UCSD-AML1 (cell line): Measurements from ENCODE around the gene LURAP1L.
A peak's percentile ranks its signal among the peaks of the same experiment; 100 is the strongest.

ENCODE experiments used
- DNase-seq: peaks from one replicate; lab custom pipeline; 2025; ENCODE audit not compliant: unreplicated experiment; lab: John Stamatoyannopoulos, UW

Gene LURAP1L

DNA sequence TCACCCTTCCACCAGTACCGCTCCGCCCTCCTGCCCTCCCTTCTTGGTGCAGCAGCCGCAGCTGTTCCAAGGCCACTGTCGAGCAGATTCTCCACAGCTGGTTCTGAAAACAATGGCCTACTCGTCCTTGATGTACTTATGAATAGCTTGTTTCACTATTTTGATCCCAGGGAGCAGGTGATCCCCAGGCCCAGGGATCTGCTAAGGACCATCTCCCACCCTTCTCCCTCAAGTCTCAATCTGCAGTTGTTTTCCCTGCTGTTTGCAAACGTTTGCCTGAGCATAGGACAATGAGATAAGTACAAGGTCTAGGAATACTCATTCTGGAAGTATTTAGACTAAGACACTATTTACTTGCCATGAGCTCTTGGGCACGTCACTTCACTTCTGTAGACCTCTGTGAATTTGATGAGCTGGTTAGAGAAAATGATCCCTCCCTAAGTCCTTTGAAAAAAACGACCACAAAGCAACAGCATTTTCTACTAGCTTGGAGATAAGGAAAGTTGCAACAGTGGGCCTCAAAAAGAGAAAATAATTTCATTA, 1.8 kb downstream of the LURAP1L start:
- DNase-seq, result no peak

DNA sequence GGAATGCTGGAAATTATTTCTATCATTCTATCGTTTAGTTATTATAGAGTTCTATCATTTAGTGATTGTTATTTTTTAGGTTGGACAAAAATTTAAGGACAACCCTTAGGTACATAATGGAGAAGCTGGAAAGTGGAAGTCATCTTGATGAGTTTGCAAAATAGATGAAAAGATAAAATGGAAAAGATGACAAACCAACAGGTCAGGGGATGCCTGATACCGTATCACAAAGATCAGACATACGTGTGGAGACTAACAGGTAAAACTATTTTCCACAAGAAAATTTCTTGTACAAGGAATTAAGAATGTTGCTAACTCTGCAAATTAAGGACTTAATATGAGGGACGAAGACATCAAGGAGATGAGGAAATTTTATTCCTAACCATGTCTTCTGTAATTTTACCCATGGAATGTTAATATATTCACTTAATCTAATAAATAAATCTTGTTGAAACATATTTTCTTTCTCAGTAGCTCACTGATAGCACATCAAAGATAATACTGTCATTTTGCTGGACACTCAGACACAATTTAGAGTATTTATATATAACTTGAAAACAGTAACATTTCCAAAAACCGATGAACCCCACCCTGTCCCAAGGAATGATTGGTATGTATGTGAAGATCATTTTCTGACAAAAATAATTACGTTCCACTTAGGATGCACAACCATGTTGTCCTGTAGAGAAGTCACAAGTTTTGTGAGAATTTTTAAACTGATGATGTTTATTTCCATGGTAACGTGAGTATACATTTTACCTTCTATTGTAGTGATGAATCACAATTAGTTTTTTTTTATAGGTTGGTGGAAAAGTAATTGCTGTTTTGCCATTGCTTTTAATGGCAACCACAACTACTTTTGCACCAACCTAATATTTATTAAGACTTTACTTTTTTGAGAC, 2.6 kb downstream of the LURAP1L start:
- DNase-seq, result no peak

DNA sequence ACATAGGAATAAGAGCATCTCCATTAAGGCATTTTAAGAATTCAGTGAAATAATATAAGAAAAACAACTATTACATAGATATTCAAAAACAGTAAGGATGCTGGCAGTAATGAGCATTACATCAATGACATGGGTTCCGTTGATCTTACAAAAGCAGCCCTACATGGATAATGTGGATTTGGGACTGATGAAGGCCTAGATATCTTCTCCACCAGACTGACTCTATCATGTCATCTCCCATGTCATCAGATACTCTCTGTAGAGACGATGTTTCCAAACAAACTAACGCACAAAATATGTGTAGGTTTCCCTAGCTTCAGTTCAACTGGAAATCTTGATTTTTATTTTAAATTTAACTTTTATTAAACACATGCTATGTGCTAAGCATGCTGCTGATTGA, 3.6 kb downstream of the LURAP1L start:
- no peak for DNase-seq

DNA sequence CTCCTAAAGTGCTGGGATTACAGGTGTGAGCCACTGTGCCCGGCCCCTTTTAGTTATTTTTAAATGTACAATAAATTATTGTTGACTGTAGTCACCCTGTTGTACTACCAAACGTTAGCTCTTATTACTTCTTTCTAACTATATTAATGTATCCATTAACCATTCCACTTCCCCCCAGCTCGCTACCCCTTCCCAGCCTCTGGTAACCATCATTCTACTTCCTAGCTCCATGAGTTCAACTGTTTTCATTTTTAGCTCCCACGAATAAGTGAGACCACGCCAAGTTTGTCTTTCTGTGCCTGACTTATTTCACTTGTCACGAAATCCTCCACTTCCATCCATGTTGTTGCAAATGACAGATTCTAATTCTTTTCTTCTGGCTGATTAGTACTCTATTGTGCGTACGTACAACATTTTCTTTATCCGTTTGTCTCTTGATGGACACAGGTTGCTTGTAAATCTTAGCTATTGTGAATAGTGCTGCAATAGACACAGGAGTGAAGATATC, 6.5 kb downstream of the LURAP1L start:
- no peak for DNase-seq

DNA sequence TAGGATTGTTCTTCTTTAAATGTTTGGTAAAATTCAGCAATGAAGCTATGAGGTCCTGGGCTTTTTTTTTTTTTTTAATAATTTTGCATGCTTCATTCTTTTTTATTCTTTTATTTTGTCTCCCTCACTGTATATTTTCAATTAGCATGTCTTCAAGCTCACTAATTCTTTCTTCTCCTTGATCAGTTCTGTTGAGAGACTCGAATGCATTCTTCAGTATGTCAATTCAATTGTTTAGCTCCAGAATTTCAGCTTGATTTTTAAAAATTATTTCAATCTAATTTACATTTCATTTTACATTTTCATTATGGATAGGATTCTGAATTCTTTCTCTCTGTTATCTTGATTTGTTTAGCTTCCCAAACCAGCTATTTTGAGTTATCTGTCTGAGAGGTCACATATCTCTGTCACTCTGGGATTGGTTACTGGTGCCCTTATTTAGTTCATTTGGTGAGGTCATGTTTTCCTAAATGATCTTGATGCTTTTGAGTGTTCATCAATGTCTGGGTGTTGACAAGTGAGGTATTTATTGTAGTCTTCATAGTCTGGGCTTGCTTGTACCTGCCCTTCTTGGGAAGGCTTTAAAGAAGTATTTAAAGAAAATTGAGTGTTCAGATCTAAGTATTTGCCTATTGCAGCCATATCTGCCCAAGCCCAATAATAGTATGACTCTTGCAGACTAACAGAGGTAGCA, 9.1 kb downstream of the LURAP1L start:
- no peak for DNase-seq

DNA sequence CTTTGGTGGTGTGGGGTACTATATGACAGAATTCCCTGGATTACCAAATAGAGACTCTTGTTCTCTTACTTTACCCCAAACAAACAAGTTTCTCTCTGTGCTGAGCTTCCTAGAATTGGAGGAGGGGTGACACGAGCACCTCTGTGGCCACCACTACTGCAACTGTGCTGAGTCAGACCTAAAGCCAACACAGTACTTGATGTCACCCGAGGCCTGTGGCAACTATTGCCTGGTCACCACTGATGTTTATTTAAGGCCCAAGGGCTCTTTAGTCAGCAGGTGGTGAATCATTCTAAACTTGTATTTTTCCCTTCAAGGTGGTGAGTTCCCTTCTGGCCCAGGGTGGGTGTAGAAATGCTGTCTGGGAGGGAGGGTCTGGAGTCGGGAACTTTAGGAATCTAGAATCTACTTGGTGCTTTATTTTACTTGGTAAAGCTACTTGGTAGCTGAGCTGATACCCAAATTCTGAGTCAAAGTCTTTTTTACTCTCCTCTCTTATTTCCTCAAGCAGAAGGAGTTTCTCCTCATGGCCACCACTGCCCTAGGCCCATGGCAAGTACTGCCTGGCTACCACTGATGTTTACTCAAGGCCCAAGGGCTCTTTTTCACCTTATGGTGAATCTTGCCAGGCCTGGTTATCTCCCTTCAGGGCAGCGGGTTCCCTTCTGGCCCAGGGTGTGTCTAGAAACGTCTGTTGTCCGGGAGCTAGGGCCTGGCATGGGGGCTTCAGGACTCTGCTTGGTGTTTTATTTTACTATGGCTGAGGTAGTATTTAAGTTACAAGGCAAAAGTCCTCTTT, 9.8 kb downstream of the LURAP1L start:
- peak; percentile 5 for DNase-seq

DNA sequence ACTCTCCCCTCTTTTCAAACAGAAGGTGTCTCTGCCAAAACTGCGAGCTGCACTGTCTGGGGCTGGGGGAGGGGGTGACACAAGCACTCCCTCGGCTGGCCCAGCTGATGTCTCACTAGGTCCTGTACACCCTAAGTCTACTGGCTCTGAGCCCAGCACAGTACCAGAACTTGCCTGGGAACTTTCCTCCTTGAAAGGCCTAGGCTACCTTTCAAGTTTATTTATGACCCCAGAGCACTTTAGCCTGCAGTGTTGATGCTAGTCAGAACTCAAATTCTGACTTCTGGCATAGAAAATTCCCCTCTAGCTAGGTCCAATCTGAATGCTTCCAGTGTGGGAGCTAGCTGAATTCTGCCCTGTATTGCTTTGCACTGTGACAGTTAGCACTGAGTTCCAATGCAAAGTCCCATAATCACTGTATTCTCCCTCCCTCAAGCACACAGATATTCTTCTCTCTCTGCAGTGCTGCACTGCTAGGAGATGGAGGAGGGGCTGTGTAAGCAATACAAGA, 10.5 kb downstream of the LURAP1L start:
- DNase-seq, result no peak

DNA sequence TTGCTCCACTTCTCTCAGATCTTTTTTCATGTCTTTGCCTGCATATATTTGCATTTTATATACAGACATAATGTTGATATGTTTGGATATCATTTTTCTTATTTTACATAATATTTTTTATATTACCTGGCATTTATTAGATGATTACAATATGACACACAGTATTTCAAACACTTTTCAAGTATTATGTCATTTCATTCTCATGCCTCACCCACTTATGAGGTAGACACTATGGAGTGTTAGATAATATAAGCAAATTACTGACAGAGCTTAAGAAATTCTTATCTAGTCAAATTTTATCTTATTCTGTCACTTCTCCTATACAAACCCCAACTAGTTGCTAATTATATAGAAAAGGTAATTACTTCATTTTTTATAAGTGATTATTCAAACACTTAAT, 11.1 kb downstream of the LURAP1L start:
- no peak for DNase-seq

DNA sequence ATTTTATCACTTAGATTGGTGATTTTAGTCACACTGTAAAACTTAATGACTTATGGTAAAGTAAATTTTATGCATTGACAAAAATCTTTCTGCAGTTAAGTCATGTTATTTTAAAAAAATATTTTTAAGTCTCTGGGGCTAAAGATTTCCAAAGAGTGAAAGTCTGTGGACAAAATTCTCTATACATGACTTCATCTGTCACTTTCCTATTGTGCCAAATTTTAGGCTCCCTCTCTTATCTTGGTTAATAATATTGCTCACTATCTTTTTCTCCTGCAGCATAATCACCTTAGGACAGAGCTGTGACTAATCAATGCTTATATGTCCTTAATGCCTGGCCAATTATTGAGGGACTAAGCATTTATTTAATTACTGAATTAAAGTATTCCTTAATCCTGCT, 15.2 kb downstream of the LURAP1L start:
- no peak for DNase-seq

DNA sequence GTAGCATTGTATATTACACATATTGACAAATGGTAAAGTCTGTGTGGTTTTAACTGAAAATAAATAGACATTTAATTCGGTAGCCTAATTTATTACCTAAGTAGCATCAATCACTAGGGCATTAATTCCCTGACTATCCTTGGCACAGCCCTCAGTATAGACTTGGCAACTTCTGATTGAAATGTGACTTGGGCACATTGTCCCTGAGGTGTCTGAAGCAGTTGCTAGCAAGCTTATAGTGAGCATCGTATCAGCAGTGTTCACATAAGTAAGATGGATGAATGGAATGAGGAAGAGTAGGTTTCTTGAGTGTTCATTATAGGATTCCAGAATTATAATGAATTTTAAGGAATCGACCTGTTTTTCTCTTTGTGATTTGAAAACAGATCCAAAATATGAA, 16.1 kb downstream of the LURAP1L start:
- no peak for DNase-seq

DNA sequence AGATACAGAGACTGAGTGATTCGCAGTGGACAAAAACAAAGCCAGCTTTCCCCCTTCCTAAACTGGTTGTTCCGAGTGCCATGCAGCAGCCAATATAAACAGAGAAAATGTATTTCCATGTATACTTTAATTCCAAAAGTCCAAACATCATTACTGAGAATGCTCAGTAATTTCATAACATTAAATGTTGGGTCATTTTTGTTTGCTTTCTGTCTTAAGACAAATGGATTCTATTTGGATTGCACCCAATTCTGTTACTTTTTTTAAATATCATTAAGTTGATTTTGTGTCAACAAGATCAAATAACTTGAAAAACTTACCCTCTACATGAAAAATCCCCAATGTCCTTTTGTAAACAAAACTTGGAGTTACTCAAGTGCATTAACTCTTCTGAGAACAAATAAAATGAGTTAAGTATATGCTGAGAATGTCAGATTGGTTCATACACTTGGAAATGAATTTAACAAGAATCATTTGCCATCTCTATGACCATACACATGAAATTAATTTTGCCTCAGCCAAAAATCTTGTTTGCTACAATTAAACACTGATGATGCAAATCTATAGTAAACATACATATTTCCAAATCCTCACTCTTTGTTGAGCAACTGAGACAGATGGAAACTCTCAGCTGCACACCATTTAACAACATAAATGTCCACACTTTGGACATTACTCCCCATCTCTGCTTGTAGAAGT, 19.4 kb downstream of the LURAP1L start:
- DNase-seq, result no peak

DNA sequence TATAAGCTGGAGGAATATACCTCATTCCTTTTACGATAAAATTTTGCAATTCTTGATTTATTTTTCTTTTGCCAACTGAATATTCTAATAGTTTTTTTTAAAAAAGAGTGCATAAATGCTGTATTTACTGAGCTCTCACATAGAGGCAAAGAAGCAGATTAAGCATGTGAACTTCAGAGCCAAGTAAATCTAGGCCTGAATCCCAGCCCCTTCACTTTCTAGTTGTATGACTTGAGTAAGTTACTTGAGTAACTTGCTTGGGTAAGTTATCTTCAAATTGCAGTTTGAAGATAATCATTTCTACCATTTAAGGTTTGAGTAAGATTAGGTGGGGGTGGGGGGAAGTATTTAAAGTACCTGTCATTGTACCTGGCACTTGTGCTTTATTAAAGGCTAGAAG, 21.8 kb downstream of the LURAP1L start:
- no peak for DNase-seq

DNA sequence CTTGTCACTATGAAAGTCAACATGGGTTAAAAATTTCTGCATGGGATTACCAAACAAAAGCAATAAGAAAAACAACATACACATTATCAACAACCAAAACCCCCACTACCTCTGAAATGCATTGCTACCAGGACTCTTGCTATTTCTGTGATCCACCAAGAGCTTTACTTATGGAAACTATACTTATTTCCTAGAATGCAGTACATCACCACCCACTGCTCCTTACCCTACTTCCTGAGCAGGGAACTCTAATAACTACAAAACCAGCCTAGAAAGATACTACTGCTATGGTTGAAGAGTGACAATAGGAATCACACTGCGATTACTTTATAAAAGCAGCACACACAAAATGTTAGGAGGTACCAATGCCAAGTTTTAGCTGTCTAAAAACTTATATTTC, 22.2 kb downstream of the LURAP1L start:
- no peak for DNase-seq

DNA sequence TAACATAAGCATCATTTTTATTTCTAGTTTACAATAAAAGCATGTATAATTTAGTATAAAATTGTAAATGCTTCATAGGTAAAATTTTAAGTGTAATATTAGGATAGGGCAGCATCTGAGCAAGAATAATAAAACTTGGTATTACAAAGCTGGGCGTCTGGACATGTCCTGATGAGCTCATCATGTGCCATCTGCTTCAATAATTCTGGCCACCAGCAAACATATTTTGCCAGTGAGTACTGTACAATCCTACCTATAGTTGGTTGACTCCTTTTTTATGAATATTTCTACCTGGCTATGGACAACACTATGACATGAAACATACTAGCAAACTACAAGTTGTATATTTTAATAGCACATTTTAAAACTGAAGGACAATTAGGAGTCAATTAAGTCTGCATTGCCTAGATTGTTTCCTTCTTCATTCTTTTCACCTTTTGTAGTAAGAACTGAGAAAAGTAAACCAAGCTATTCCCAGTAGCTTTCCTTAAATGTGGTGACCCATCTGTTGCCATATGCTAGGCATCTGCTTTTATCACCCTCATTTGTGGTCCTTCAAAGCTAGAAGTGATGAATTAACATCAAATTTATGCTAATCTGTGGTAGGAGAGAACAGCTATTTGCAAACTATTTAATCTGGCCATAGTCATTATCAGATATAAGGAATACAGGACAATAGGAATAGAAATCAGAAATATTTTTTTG, 23.4 kb downstream of the LURAP1L start:
- no peak for DNase-seq

DNA sequence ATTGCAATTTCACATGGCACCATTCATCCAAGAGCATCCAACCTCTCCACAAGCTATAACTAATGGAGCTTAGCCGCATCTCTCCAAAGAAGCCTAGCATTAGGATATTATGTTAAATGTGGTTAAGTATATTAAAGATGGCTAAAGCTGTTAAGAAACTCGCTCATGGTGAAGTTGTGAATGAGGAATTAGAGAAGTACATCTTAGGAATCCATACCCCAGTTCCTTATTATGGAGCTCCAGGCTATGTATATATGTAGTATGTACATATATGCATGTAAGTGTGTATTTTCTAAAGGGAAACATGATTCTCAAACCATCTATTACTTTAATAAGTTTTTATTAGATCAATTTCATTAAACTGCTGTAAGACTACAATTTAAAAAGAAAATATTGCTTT, 26.4 kb downstream of the LURAP1L start:
- DNase-seq, result no peak

DNA sequence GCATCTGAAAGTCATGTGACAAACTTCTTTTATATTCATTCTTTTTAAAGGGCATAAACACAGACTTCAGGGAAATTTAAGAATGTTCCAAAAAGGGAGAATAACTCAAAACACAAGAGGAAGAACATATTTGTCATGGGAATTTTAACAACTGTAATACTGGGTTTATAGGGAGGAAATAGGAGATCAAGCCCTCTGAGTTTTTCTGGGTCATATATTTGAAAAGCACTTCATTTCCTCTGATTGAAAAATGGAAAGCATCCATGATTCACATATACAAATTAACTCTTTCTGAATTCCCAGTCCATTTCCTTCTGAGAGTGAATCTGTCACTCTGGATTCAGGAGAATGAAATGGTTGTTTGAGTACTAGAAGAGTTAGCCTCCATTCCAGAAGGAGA, 26.8 kb downstream of the LURAP1L start:
- no peak for DNase-seq

DNA sequence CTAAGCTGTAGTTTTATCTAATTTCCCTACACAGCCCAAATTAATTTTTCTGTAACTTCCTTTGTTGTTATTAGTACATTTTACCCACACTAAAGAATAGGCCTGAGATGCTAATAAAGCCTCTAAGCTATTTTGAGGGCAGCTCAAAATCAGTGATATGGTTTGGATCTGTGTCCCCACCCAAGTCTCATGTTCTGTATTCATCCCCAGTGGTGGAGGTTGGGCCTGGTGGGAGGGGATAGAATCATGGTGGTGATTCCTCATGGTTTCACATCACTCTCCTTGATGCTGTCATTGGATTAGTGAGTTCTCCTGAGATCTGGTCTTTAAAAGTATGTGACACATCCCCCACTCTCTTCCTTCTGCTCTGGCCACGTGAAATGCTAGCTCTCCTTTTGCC, 27.3 kb downstream of the LURAP1L start:
- no peak for DNase-seq

DNA sequence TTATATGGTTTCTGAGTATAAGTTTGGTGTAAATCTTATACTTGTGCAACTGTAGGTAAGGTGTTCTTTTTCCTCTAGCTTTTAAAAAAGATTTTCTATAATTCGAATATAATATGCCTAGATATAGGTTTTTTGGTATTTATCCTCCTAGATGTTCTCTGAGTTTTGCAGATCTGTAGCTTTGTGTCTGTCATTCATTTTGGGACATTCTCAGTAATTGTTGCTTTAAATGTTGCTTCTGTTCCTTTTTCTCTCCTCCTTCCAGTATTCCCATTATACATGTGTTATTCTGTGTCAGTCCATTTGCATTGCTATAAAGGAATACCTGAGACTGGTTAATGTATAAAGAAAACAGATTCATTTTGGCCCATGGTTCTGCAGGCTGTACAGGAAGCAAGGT, 33.7 kb downstream of the LURAP1L start:
- no peak for DNase-seq

DNA sequence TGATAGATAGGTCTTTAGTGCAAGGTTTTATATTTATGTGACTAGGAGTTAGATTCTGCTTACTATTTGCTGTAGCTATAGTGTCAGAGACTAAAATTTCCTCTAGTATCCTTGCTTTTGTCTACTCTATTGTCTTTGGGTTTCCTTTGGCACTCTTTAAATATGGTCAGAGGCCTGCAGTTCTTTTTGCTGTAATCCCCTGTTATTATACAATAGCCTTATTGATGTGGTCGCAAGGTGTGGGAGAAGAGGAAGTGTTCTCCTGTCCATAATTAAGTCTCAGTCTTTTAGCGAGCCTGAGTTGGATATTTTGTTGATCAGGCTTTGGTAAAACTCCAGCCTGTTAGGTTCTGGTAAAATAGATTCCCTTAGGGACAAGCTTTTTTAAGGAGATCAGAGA, 34.9 kb downstream of the LURAP1L start:
- no peak for DNase-seq

DNA sequence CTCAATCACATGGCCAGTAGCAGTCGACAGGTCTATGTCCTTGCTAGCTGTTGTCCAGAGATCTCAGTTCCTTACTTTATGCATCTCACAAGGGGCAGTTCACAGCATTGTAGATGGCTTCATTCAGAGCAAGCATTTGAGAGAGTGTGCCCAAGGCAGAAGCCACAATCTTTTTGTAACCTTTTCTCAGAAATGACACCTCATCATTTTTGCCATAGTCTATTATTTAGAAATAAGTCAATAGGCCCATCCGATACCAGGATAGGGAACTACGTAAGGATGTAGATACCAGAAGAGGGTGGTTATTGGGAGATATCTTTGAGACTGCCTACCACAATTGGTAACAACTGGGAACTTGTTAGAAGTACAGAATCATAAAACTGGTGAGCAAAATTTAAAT, 37.1 kb downstream of the LURAP1L start:
- no peak for DNase-seq
